Endothelial cell of umbilical vein (primary cell): Measurements from ENCODE around the gene MAPKAPK2. TPM values are rescaled to one million over a fixed set of nuclear protein-coding genes. Genes with fewer than 3 reads are reported as not detected.

Experiments used
- BruUV-seq: library from RNA; stranded (reverse); fragments of 400-500 nt; replicated peaks from 2 replicates; lab custom pipeline; 2021; lab: Mats Ljungman, UMichigan
- CTCF ChIA-PET: fragments of 300-600, 350-600 bp; sonication (Branson Sonifier 250); formaldehyde crosslinking; loops from one replicate; lab custom pipeline; 2021; ENCODE audit warnings: antibody characterized with exemption, inconsistent platforms; lab: Charles Lee
- POLR2A ChIA-PET: fragments of 300-600, 350-600 bp; sonication (Branson Sonifier 250); formaldehyde crosslinking; loops from one replicate; lab custom pipeline; 2021; ENCODE audit warnings: antibody characterized with exemption, inconsistent platforms; lab: Charles Lee
- DNase-seq: peaks from one replicate; pipeline ENCODE4 v3.0.0-alpha.2; 2011; ENCODE audit warnings: low read depth, low spot score
- FAIRE-seq: peaks from 2 replicates; lab custom pipeline; 2011; peaks lifted over from hg19 to GRCh38; lab: Jason Lieb, UNC
- H2AFZ ChIP-seq: 2 replicates; pipeline ENCODE4 v1.6.0; 2012; ENCODE audit warnings: low read depth, low read length, control low read depth, inconsistent platforms
- H3K27ac ChIP-seq: 2 replicates; pipeline ENCODE4 v1.5.1; 2011; ENCODE audit warnings: low read depth, mild to moderate bottlenecking, control low read depth, low read length, moderate library complexity; ENCODE audit not compliant: insufficient read depth
- H3K27me3 ChIP-seq, 2 experiments: 2 replicates each; pipeline versions ENCODE4 v1.6.0 to v1.6.1; 2011; ENCODE audit warnings: low read length in 2 of 2, mixed read lengths in 1 of 2; ENCODE audit not compliant: control insufficient read depth in 2 of 2, insufficient read depth in 2 of 2
- H3K36me3 ChIP-seq, 2 experiments: 2 replicates in 1 of 2; 3 replicates in 1 of 2; pipeline ENCODE4 v1.5.1; 2011; ENCODE audit warnings: low read length in 2 of 2, mild to moderate bottlenecking in 1 of 2, moderate library complexity in 1 of 2; ENCODE audit not compliant: control insufficient read depth in 2 of 2, insufficient read depth in 2 of 2; ENCODE audit errors: extremely low read depth in 1 of 2
- H3K4me1 ChIP-seq: 3 replicates; pipeline ENCODE4 v1.5.1; 2011; ENCODE audit warnings: mild to moderate bottlenecking, low read length; ENCODE audit not compliant: control insufficient read depth, insufficient read depth; ENCODE audit errors: extremely low read depth
- H3K4me2 ChIP-seq: 2 replicates; pipeline ENCODE4 v1.6.1; 2011; ENCODE audit warnings: low read length, control low read depth, mixed read lengths; ENCODE audit not compliant: insufficient read depth
- H3K4me3 ChIP-seq, 3 experiments: fragments of 200-600 bp in 1 of 3; sonication (generic), shearing (Covaris generic) in 1 of 3; replicated peaks in 1 of 3; 2 replicates each; pipeline ENCODE4 v1.5.1; 2011 to 2016; ENCODE audit warnings: control low read depth in 3 of 3, low read length in 3 of 3, mild to moderate bottlenecking in 2 of 3, inconsistent platforms in 1 of 3, low read depth in 1 of 3, moderate library complexity in 1 of 3; ENCODE audit not compliant: insufficient read depth in 1 of 3
- H3K79me2 ChIP-seq: 2 replicates; pipeline ENCODE4 v1.6.0; 2012; ENCODE audit warnings: low read length, inconsistent platforms; ENCODE audit not compliant: control insufficient read depth, insufficient read depth
- H3K9ac ChIP-seq: replicated peaks from 2 replicates; pipeline ENCODE3; 2011; ENCODE audit warnings: low read length, control low read depth; ENCODE audit not compliant: insufficient read depth; ENCODE audit errors: extremely low read depth
- H3K9me1 ChIP-seq: replicated peaks from 3 replicates; pipeline ENCODE4 v1.6.0; 2011; ENCODE audit warnings: mild to moderate bottlenecking, low read length; ENCODE audit not compliant: control insufficient read depth, insufficient read depth; ENCODE audit errors: extremely low read depth
- H3K9me3 ChIP-seq: replicated peaks from 2 replicates; pipeline ENCODE4 v1.5.1; 2012; ENCODE audit warnings: low read length, inconsistent platforms; ENCODE audit not compliant: control insufficient read depth, insufficient read depth
- H4K20me1 ChIP-seq: replicated peaks from 2 replicates; pipeline ENCODE3; 2011; ENCODE audit warnings: mild to moderate bottlenecking, low read length; ENCODE audit not compliant: control insufficient read depth, insufficient read depth; ENCODE audit errors: extremely low read depth
- CTCF ChIP-seq, 2 donors: IDR thresholded peaks; 1 replicate in 1 of 2; 2 replicates in 1 of 2; pipeline ENCODE4 v1.5.1; 2011; ENCODE audit warnings: low read length in 2 of 2, mild to moderate bottlenecking in 2 of 2, moderate library complexity in 2 of 2, control low read depth in 1 of 2, inconsistent platforms in 1 of 2, low read depth in 1 of 2; ENCODE audit not compliant: insufficient read depth in 1 of 2; ENCODE audit errors: extremely low read depth in 1 of 2
- EZH2 ChIP-seq: IDR thresholded peaks from 2 replicates; pipeline ENCODE4 v1.6.1; 2012; ENCODE audit warnings: borderline replicate concordance, low read depth, mild to moderate bottlenecking, moderate library complexity, low read length, inconsistent platforms; ENCODE audit not compliant: severe bottlenecking
- FOS ChIP-seq: IDR thresholded peaks from 2 replicates; pipeline ENCODE4 v1.6.1; 2011; ENCODE audit warnings: mild to moderate bottlenecking, low read length, moderate library complexity, borderline replicate concordance; ENCODE audit not compliant: insufficient read depth
- GATA2 ChIP-seq: IDR thresholded peaks from 2 replicates; pipeline ENCODE4 v1.7.0; 2011; ENCODE audit warnings: low read depth, mild to moderate bottlenecking, moderate library complexity, mixed read lengths, low read length; ENCODE audit not compliant: insufficient read length, insufficient read depth
- JUN ChIP-seq: IDR thresholded peaks from 2 replicates; pipeline ENCODE4 v1.6.1; 2011; ENCODE audit warnings: borderline replicate concordance, low read depth; ENCODE audit not compliant: insufficient read length, insufficient read depth
- MAX ChIP-seq: IDR thresholded peaks from 2 replicates; pipeline ENCODE4 v1.6.1; 2011; ENCODE audit not compliant: insufficient read depth, insufficient read length
- MYC ChIP-seq: IDR thresholded peaks from one replicate; pipeline ENCODE4 v1.6.1; 2011; ENCODE audit warnings: mild to moderate bottlenecking, low read depth, low read length
- POLR2A ChIP-seq: IDR thresholded peaks from 2 replicates; pipeline ENCODE4 v1.6.1; 2012; ENCODE audit warnings: low read depth, mild to moderate bottlenecking, control low read depth, low read length
- POLR2AphosphoS5 ChIP-seq: IDR thresholded peaks from 2 replicates; pipeline ENCODE4 v1.6.1; 2012; ENCODE audit warnings: low read depth, mild to moderate bottlenecking, control low read depth, low read length, moderate library complexity; ENCODE audit not compliant: insufficient read depth
- dilution Hi-C: fragments of 300-500 bp; cut with MboI; formaldehyde crosslinking; loops from one replicate; pipeline ENCODE4 v1.15.0; 2019; ENCODE audit warnings: low sequenced_read_pairs; ENCODE audit not compliant: extremely low pct_ligation_motif_present
- intact Hi-C: fragments of 100-400 bp; cut with micrococcal nuclease; formaldehyde crosslinking; loops from one replicate; pipeline ENCODE4 v1.10.0; 2022
- polyA plus RNA-seq, 4 experiments: library from polyadenylated mRNA; depleted of rRNA in 3 of 4; stranded (reverse) in 3 of 4; unstranded in 1 of 4; fragments of >200 nt; gene quantifications; 2 replicates each; pipeline versions ENCODE4 v1.2.1 to v1.2.3, GENCODE V29; 2011 to 2012; ENCODE audit warnings: missing spikeins in 1 of 4
- total RNA-seq: library from RNA; stranded (reverse); gene quantifications from 2 replicates; pipeline ENCODE4 v1.2.3, GENCODE V29; 2021

Gene MAPKAPK2
- total and polyA plus RNA-seq, 2 donors (not counting 3 experiments of a cell fraction or from before 2014, with no cell fraction given), result 52.9 to 69.1 TPM

GRCh38 chr1:206751891-206752290 lies 67.2 kb downstream of the MAPKAPK2 start:
- Histone ChIP-seq H2AFZ (no peak overlapping the region), H3K9me1 (no peaks in the 10 kb centered on the region), H3K79me2 (no peaks in the 10 kb centered on the region), H3K9ac (no peak overlapping the region), H3K4me3 (no peak overlapping the region), H3K9me3 (no peaks in the 10 kb centered on the region), H4K20me1 (no peaks in the 10 kb centered on the region), H3K4me1 (no peaks in the 10 kb centered on the region), H3K27ac (no peak overlapping the region), H3K4me2 (no peak overlapping the region), H3K27me3 (peaks cover 6 to 13% of the 10 kb centered on the region in 2 experiments), H3K36me3 (no peaks in the 10 kb centered on the region)
- ChIA-PET CTCF (no interaction called here), POLR2A (no interaction called here)
- dilution Hi-C loops, result no loop called here
- no peak for TF ChIP-seq CTCF (IDR thresholded peaks at IDR 0.05; ENCODE audit: extremely low read depth in 1 of 2, insufficient read depth in 1 of 2, low read depth in 1 of 2, low read length in 2 of 2)
- TF ChIP-seq POLR2AphosphoS5, result no peak
- TF ChIP-seq GATA2, result no peak
- TF ChIP-seq FOS, result no peak
- no peak for TF ChIP-seq JUN
- no peak for TF ChIP-seq POLR2A
- no peak for TF ChIP-seq MAX
- no peak for TF ChIP-seq MYC
- no peak for TF ChIP-seq EZH2
- FAIRE-seq, result no peak
- no peak for DNase-seq
- intact Hi-C loops, result no loop called here
- BruUV-seq, result no TSS peak
